SIG-M5 (cell line): ENCODE results near the gene KIF5A.

Experiments
- DNase-seq: peaks from one replicate; lab custom pipeline; 2025; lab: John Stamatoyannopoulos, UW

The KIF5A gene

GRCh38 chr12:57520053-57520818 lies 29.6 kb upstream of the KIF5A start, which contains the start of gene DDIT3:
Gene DDIT3 (minus strand): TSS chr12:57520514. CDS start chr12:57517406, 3,108 bp downstream.
- peak; percentile 81 for DNase-seq

GRCh38 chr12:57521525-57522010 lies 28.3 kb upstream of the KIF5A start:
- no peak for DNase-seq

DNA sequence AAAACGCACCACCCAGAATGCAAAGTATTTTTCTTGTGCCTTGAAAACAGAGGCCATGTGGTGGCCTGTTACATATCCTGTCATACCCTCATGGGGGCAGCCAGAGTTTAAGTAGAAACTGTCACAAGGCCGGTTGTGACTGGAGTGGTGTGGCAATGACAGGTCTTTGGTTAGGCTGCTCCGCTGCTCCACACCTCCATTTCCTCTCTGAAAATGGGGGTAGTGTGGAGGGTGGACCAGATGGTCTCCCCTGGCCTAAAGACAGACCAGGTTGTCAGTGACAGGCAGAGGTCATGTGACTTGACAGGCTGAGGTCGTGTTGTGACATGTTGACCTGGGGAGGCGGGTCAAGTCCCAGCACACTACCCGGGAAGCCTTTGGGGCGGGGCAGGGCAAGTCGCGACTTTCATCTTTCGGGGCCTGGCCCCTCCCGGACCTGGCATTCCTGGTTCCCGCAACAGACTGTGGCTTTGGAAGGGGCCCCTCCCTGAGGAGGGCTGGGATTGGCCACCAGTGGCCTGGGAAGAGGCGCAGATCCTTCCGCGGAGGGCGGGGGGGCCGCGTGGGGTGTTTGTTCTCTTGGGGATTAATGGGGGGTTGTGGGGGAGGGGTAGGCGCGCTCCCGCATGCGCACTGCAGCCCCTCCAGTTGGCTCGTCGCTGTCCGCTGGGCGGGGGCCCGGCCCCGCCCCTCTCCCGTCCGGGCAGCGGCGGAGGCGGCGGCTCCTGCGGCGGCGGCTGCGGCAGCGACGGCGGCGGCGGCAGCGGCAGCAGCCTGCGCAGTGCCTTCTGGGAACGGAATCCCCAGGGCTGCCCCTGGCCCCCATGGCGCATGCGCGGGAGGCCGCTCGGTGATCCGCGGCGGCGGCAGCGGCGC lies 27.6 kb upstream of the KIF5A start, which contains the start of gene MBD6:
Gene MBD6, plus strand, starts transcription at position 814 of the 876 bp plus-strand sequence. CDS start 1,480 bp downstream, outside the sequence.
- peak; percentile 90 for DNase-seq

DNA sequence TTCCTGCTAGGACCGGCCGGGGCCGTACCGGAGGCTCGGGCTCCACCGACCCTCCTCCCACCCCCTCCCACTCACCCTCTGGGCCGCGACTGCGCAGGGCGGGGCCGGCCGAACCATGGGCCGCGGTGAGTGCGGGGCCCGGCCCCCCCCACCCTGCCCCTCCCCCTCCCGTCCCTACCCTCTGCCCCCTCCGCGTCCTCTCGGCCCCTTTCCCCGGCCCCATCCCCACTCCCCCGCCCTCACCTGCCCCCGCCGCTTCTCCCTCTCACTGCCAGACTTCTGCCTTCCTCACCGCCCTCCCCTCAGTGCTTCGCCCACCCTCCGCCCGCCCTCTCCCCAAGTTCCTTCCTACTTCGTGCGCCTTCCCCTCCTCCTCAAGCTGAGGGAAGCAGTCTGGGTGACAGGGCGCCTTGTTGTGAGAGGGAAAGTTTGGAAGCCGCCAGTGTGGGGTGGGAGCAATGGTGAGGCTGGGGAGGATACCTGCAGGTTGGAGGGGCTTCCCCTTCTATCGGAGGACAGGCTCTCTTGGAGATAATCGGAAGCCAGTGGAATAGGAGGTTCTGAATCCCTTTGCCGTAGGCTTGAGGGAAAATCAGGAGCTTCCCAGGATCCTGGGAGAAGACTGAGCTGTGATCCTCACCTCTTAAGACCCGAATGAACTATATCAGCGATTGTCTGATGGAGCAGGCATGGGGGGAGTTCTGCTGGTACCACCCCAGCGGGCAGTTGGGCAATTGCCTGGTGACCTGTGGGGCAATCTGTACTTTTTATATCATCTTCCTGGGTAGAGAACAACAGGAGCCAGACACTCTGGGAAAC lies 26.7 kb upstream of the KIF5A start:
- no peak for DNase-seq

- no peak for DNase-seq
Observed at GRCh38 chr12:57523706-57524614, 25.9 kb upstream of the KIF5A start.

- DNase-seq: no peak
Observed at GRCh38 chr12:57524814-57525614, 24.8 kb upstream of the KIF5A start.

- DNase-seq: no peak
Observed at GRCh38 chr12:57525615-57526383, 24.0 kb upstream of the KIF5A start.

GRCh38 chr12:57526477-57527126 lies 23.2 kb upstream of the KIF5A start:
- no peak for DNase-seq

DNA sequence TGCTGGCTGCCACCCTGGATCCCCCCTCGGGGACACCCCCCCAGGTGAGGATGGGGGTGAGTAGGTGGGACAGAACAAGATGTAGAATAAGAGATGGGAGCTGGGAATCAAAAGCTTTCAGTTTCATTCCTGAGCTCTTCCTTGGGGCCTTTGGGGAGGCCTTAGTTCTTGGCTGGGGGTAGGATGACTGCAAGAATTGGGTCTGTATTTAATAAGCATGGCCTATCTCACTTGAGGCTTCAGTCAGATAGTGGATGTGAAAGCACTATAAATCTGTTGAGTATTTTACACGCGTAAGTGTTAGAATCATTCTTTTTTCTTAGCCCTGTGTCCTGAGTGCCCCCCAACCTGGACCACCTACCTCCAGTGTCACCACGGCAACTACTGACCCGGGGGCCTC lies 22.7 kb upstream of the KIF5A start:
- DNase-seq: no peak

GRCh38 chr12:57528176-57528575 lies 21.7 kb upstream of the KIF5A start:
- DNase-seq: no peak

DNA sequence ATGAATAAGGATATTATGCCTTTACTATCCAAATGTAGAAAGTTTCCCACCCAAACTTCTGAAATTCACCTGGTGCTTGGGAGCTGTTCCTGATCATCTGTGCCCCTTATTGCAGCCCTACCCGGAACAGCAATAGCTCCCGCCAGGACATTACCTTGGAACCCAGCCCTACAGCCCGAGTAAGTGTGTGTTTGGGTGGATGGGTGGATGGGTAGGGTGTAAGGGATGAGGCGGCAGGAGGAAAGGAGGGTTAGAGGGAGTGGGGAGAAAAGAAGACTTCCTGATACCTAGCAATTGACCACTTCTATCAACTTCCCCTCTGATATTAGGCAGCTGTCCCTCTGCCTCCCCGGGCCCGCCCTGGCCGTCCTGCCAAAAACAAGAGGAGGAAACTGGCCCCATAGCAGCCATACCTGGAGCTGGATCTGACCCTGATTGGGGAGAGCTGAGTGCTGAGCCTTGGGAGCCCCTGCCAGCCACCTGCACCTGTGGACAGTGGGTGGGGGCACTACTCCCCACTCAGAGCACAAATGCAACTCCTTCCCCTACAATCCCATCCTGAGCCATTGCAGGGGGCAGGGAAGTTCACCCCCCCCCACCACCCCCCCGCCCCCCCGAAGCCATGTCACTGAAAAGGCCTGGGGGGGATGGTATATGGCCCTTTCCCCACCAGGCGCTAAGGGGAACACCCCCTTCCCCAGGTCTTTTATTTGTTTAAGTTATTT lies 20.9 kb upstream of the KIF5A start:
- DNase-seq: no peak

GRCh38 chr12:57529831-57530230 lies 20.0 kb upstream of the KIF5A start:
- no peak for DNase-seq

GRCh38 chr12:57530396-57531142 lies 19.3 kb upstream of the KIF5A start:
- DNase-seq: no peak

DNA sequence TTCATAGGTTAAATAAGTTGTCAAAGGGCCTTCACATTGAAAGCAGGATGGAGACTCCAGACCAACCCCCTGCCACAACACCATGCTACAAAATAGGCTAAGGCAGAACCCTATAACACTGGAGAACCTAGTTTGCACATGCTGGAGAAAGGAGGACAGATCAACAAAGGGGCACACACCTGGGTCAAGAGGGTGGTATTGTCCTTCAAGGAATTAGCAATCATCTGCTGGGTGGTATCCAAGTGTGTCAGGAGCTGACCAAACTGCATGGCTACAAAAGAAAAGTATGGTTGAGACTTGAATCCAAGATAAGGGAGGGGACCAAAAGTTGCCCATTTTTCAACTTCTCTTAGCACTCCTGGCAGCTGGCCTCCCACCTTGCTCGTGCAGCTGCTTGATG lies 18.0 kb upstream of the KIF5A start:
- no peak for DNase-seq

- no peak for DNase-seq
Observed at GRCh38 chr12:57533108-57533507, 16.7 kb upstream of the KIF5A start.

- no peak for DNase-seq
Observed at GRCh38 chr12:57534250-57534649, 15.6 kb upstream of the KIF5A start.

- DNase-seq: no peak
Observed at GRCh38 chr12:57534991-57535543, 14.8 kb upstream of the KIF5A start.
